ENCODE measurements around the gene GBP3. TPM values are rescaled to one million over a fixed set of nuclear protein-coding genes. Genes with fewer than 3 reads are reported as not detected.
"Not testable (repeated sequence)": the region's sequence is repeated elsewhere in the genome, so short reads cannot be mapped to it uniquely, and the experiment has no call there.

The GBP3 gene
- total RNA-seq, 1 experiment from 2014 or later, result 0.48 TPM

DNA sequence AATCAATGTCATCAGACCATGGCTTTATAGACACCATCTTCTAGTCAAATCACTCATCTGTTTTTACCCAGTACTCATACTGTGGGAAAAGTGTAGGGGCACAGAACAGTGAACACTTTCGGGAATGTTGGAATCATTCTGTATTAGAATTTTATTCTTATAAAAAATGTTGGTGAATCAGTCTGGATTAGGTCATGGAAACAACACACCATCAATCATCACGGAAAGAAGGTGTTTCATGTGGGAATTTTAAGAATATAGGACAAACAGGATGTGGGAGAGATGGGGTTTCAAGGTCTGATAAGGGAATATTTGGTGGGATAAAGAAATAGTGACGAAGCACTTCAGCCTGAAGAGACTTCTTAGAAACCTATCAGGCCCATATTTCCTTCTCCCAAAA lies 25.1 kb upstream of the GBP3 start:
- POLR2A ChIA-PET, result no interaction called here
- Histone ChIP-seq H3K36me3 (ENCODE audit: control insufficient read depth, insufficient read depth, low read length) (no peaks in the 10 kb centered on the region), H3K9me3 (no peaks in the 10 kb centered on the region; the same call in 1 of the 2 replicates), H3K4me1 (peaks cover 9% of the 10 kb centered on the region; the same call in 1 of the 2 replicates), H3K27me3 (replicated peaks; ENCODE audit: control insufficient read depth, insufficient read depth, low read length) (no peaks in the 10 kb centered on the region), H3K4me3 (ENCODE audit: low read depth, low read length) (no peak overlapping the region)
- no peaks in the 10 kb centered on the region for H3K4me1 Mint-ChIP-seq (ENCODE audit: low read depth, unreplicated experiment)
- no peak overlapping the region for H3K4me3 Mint-ChIP-seq (ENCODE audit: unreplicated experiment)
- no peaks in the 10 kb centered on the region for H3K27me3 Mint-ChIP-seq (ENCODE audit: insufficient read depth, unreplicated experiment)
- no peaks in the 10 kb centered on the region for H3K36me3 Mint-ChIP-seq (ENCODE audit: insufficient read depth, unreplicated experiment)
- CTCF ChIA-PET, result no interaction called here
- peaks cover 6% of the 10 kb centered on the region for H3K9me3 Mint-ChIP-seq (ENCODE audit: unreplicated experiment)
- intact Hi-C loops (cut with micrococcal nuclease; ENCODE audit: unreplicated experiment), result no loop called here
- TF ChIP-seq, protein P1, sequence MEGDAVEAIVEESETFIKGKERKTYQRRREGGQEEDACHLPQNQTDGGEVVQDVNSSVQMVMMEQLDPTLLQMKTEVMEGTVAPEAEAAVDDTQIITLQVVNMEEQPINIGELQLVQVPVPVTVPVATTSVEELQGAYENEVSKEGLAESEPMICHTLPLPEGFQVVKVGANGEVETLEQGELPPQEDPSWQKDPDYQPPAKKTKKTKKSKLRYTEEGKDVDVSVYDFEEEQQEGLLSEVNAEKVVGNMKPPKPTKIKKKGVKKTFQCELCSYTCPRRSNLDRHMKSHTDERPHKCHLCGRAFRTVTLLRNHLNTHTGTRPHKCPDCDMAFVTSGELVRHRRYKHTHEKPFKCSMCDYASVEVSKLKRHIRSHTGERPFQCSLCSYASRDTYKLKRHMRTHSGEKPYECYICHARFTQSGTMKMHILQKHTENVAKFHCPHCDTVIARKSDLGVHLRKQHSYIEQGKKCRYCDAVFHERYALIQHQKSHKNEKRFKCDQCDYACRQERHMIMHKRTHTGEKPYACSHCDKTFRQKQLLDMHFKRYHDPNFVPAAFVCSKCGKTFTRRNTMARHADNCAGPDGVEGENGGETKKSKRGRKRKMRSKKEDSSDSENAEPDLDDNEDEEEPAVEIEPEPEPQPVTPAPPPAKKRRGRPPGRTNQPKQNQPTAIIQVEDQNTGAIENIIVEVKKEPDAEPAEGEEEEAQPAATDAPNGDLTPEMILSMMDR (IDR thresholded peaks at IDR 0.05; ENCODE audit: insufficient read depth in 1 of 2, low read depth in 1 of 2, low read length in 1 of 2, severe bottlenecking in 1 of 2, unreplicated experiment in 1 of 2), result no peak
- no peak overlapping the region for H3K27ac Mint-ChIP-seq (ENCODE audit: unreplicated experiment)
- BruUV-seq (replicated peaks), result no TSS peak
- no peak for DNase-seq

DNA sequence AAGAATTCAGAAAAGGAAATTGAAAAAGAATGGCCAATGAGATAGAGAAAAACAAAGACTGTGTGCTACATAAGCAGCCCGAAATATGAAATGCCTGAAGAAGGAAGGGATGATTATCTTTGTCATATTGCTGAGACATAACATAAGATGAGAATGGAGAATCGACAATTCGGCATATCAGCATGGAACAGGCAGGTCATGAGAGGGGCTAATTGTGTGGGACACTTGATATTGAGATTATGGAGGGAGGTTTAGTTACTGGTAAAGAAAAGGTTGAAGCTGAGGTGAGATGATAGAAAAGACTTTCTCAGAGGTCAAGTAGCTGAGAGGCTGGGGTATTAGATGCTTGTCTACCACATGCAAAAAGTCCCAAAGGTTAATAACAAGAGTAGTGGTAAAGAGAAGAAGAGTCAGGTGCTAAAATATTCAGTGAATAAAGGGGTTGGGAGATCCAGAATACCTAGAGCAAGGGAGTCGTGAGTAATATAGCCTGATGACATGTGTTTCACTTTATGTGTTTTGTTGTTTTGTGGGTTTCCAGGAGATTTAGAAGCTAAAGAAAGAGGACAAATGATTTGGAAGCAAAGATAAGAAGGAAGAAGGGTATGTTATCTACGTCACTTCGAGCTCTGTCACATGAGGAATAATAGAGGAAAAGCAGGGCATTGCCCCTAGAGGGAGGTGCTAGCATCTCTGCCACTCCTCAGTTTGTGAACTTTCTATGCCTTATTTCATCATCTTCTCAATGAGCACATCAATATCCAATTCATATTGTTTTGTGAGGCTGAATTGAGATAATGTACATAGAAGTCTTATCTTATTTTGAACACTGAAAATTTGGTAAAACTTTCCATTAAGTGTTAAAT lies 23.9 kb upstream of the GBP3 start:
- H3K4me3 Mint-ChIP-seq (ENCODE audit: unreplicated experiment); H3K9me3 Mint-ChIP-seq (ENCODE audit: unreplicated experiment); H3K4me3 ChIP-seq (ENCODE audit: low read depth, low read length); H3K4me1 Mint-ChIP-seq (ENCODE audit: low read depth, unreplicated experiment); H3K4me1 ChIP-seq; CTCF ChIA-PET; H3K27me3 Mint-ChIP-seq (ENCODE audit: insufficient read depth, unreplicated experiment); H3K27me3 ChIP-seq (replicated peaks; ENCODE audit: control insufficient read depth, insufficient read depth, low read length); H3K27ac Mint-ChIP-seq (ENCODE audit: unreplicated experiment); DNase-seq; H3K36me3 Mint-ChIP-seq (ENCODE audit: insufficient read depth, unreplicated experiment); H3K9me3 ChIP-seq; POLR2A ChIA-PET; intact Hi-C loops (cut with micrococcal nuclease; ENCODE audit: unreplicated experiment); BruUV-seq (replicated peaks); H3K36me3 ChIP-seq (ENCODE audit: control insufficient read depth, insufficient read depth, low read length): not testable (repeated sequence)

DNA sequence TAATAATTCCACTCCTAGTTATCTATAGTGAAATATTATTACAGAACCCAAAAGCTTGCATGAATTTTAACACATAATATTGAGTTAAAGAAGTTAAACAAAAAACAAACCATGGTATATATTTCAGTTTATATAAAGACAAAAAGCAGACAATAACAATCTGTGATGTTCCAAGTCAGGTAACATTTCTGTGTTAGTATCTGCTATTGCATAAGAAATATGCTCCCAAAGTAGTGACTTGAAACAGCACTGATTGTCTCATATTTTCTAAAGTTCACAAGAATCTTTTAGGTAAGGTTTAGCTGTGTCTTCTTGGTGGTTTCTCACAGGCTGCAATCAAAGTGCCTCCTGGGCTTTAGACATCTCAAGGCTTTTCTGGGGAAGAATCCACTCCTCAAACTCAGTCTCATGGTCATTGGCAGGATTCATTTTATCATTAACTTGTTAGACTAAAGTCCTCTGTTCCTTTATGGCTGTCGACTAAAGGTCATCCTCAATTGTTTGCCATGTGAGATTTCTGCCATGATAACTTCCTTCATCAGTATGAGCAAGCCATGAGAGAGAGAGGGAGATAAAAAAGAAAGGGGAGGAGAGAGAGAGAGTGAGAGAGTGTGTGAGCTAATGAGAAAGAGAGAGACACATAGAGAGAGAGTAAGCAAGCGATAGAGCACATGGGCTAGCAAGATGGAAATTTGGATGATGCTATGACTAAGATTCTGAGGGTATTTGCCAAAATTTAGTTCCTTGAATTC lies 22.5 kb upstream of the GBP3 start:
- intact Hi-C loops (cut with micrococcal nuclease; ENCODE audit: unreplicated experiment), result loop anchor here (2.0 kb wide), 1 partner anchor 22 kb away; the partner anchor contains the start of gene GBP3
- H3K9me3 ChIP-seq, result no peaks in the 10 kb centered on the region; the same call in 1 of the 2 replicates
- H3K4me1 ChIP-seq, result peaks cover 9% of the 10 kb centered on the region; the same call in 1 of the 2 replicates
- H3K27me3 ChIP-seq (replicated peaks; ENCODE audit: control insufficient read depth, insufficient read depth, low read length), result no peaks in the 10 kb centered on the region
- Mint-ChIP-seq H3K36me3 (ENCODE audit: insufficient read depth, unreplicated experiment) (no peaks in the 10 kb centered on the region), H3K4me3 (ENCODE audit: unreplicated experiment) (no peak overlapping the region), H3K27ac (ENCODE audit: unreplicated experiment) (no peak overlapping the region), H3K4me1 (ENCODE audit: low read depth, unreplicated experiment) (no peaks in the 10 kb centered on the region), H3K27me3 (ENCODE audit: insufficient read depth, unreplicated experiment) (no peaks in the 10 kb centered on the region), H3K9me3 (ENCODE audit: unreplicated experiment) (peaks cover 18% of the 10 kb centered on the region)
- BruUV-seq (replicated peaks), result no TSS peak
- ChIA-PET CTCF (no interaction called here), POLR2A (no interaction called here)
- H3K36me3 ChIP-seq (ENCODE audit: control insufficient read depth, insufficient read depth, low read length), result no peaks in the 10 kb centered on the region
- DNase-seq, result peak; percentile 61 to 63
- no peak overlapping the region for H3K4me3 ChIP-seq (ENCODE audit: low read depth, low read length)
- TF ChIP-seq, protein P1 (IDR thresholded peaks at IDR 0.05; ENCODE audit: insufficient read depth in 1 of 2, low read depth in 1 of 2, low read length in 1 of 2, severe bottlenecking in 1 of 2, unreplicated experiment in 1 of 2), result no peak
